GM19468 (cell line): ENCODE data around the gene HTT.
"Not testable (repeated sequence)": the region's sequence is repeated elsewhere in the genome, so short reads cannot be mapped to it uniquely, and the experiment has no call there.

Source experiments
- ATAC-seq: cut with Tn5 transposase; IDR thresholded peaks from one replicate; pipeline ENCODE4 v1.9.1; 2021; ENCODE audit warnings: mild to moderate bottlenecking, moderate library complexity, moderate number of reproducible peaks; ENCODE audit not compliant: unreplicated experiment; ENCODE audit errors: extremely low read depth

Gene HTT

GRCh38 chr4:3075652-3075981 lies 1.1 kb downstream of the HTT start:
- ATAC-seq: no peak

DNA sequence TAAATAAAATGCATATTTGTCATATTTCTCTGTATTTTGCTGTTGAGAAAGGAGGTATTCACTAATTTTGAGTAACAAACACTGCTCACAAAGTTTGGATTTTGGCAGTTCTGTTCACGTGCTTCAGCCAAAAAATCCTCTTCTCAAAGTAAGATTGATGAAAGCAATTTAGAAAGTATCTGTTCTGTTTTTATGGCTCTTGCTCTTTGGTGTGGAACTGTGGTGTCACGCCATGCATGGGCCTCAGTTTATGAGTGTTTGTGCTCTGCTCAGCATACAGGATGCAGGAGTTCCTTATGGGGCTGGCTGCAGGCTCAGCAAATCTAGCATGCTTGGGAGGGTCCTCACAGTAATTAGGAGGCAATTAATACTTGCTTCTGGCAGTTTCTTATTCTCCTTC lies 3.3 kb downstream of the HTT start:
- ATAC-seq: peak; percentile 10

- peak; percentile 30 for ATAC-seq
Measured at GRCh38 chr4:3079694-3080123, 5.2 kb downstream of the HTT start.

- no peak for ATAC-seq
Measured at GRCh38 chr4:3082925-3083515, 8.5 kb downstream of the HTT start.

DNA sequence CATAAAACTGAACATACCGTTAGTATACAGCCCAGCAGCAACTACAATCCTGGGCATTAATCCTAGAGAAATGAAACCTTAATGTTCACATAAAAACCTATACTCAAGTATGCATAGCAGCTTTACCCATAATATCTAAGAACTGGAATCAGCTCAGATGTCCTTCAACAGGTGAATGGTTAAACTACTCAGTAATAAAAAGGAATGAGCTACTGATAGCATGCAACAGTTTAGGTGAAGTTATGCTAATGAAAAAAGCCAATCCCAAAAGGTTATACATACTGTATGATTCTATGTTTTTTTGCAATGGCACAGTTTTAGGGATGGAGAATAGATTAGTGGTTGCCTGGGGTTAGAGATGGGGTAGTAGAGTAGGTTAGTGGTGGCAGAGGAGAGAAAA lies 9.3 kb downstream of the HTT start:
- ATAC-seq: no peak

DNA sequence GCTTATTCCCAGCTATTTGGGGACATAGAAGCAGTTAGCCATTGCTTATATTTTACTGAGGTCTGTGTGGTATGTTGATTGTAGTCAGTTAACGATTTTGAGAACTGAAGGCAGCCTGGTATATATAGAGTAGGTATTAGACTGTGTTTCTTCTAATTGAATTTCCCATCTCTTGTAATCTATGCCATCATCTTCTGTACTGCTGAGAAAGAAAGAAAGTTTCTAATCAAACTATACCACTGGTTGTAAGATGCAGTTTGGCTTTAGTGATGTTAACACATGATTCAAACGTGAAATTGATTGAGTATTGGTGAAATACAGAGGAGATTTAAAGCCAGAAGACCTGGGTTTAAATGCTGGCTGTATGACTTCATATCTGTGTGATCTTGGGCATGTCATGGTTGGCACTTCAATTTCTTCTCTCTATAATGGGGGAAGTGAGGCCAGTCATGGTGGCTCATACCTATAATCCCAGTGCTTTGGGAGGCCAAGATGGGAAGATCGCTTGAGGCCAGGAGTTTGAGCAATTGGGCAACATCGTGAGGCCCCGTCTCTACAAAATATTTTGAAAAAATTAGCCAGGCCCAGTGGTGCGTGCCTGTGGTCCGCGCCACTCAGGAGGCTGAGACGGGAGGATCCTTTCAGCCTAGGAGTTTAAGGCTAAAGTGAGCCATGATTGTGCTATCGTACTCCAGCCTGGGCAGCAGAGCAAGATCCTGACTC lies 11.6 kb downstream of the HTT start:
- ATAC-seq: no peak

DNA sequence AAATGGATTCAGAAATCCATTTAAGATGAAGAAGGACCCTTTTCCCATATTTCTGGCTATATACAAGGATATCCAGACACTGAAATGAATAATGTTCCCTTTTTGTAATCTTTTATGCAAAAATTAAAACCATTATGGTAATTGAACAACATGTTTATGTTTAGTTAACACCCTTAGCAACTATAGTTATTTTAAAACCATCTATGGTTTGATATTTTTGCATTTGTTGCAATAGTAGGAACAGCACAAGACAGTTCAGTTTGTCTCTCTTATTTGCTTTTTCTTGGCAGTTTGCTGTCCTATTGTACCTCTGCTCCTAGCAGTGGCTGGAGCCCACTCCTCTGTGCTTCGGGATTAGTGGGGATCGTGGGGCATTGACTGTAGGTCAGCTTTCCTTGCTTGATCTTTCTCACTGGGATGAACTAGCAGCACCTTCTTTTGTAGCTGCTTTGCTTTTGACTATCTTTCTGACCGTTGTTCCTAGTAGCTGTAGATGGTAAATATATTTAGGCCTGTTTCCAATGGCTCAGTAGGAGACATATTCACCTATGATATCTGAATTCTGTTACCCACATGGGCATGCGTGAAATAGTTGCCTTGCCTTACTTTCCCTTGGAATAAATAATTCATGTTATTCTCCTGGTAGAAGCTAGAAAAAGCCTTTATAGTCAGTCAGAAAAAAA lies 12.8 kb downstream of the HTT start:
- ATAC-seq: no peak

GRCh38 chr4:3091464-3091863 lies 17.0 kb downstream of the HTT start:
- ATAC-seq: no peak

- not testable (repeated sequence) for ATAC-seq
Measured at GRCh38 chr4:3094701-3095100, 20.2 kb downstream of the HTT start.

DNA sequence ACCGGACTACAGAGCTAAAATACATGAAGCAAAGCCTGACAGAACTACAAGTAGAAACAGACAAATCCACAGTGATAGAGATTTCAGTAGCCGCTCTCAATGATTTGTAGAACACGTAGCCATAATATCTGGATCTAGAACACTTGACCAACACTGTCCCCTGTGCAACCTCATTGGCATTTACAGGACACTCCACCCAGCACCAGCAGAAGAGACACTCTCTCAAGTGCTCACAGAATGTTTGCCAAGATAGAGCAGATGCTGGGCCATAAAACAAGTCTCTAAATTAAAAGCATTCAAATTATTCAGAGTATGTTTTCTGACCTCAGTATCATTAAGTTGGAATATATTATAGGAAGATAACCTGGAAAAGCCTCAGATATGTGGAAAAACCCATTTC lies 21.7 kb downstream of the HTT start:
- no peak for ATAC-seq

DNA sequence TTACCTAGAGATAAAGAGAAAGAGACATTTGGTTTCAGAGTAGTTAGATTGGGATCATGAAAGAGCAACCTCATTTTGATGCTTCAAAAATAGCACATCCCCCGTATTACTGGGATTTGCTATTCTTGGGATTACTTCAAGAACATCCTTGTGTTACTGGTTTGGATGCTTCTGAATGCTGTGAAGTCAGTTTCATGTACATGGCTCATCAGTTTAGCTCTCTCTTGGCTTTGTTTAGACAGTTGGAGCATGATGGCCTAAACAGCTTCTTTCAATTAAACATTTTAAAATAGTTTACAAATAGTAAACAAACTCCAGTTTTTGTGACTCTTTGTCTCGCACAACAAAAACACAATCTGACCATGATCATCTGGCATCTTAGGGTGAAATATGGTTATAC lies 23.9 kb downstream of the HTT start:
- no peak for ATAC-seq

DNA sequence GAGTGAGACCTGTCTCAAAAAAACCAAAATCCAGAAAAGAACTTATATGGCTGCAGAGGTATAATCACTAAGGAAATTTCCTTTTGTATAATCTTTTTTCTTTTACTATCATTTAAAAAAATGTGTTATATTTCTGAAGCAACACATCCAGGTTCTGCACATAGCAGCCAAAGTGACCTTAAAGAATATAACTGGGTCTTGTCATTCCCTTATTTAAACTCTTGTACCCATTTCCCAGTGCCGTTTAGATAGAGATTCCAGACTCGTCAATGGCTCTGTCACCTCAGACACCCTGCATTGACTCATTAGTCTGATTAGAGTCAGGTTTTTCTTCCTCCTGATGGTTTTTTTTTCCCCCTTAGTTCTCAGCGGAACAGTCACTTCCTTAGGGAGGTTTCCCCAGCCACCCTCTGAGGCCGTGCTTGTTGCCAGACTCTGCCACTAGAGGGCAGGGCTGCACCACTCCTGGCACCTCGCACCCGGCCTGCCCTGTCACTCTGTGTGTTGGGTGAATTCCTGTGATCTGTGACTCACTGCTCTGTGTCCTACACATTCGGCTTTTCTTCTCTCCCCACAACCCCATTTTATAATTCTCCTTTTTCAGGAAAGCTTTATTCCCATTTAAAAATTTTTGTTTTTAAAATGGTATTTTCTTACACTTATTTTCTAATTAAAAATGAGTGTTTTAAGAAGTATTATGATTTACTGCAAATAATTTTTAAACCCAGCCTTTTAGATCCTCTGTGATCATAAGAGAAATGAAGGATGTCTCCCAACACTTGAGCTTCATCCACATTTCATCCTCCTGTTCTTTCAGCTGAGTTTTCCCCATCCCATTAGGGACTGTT lies 32.1 kb downstream of the HTT start:
- peak; percentile 39 for ATAC-seq

- no peak for ATAC-seq
Measured at GRCh38 chr4:3107271-3107670, 32.8 kb downstream of the HTT start.

DNA sequence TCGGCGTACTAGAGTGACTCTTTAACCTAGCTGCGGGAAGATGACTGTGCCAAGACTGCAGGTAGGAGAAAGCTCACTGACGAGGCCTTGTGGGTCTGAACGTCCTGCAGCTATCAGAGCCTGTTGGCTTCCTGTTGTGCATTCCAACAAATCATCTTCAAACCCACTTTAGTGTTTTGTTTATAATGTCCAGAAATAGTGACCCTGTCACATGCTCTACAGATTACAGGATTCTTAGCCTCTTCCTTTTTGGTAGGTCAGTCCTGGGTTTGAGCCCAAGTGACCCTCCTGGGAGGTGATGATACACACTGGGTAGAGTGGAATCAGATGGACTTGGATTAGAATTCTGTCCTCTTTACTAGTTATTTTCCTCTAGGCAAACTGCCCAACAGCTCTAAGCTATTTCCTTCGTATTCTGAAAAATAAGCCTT lies 33.2 kb downstream of the HTT start:
- no peak for ATAC-seq

DNA sequence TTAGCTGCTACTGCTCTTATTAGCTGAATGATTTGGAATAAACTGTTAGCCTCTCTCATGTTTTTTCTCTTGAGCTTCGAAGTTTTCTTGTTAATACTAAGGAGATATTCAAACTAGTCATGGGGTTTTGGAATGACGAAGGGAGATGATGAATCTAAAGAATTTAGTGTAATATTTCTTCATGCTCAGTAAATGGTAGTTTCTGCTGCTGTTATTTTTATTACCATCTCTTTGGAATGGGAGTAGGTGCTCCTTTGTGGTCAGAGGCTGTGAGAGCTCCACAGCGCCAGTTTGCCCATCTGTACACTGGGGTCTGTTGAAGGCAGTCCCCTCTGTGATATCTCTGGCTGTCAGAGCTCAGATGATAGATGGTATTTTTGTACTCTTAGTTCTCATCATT lies 33.7 kb downstream of the HTT start:
- ATAC-seq: no peak

- ATAC-seq: no peak
Measured at GRCh38 chr4:3111461-3111860, 37.0 kb downstream of the HTT start.

DNA sequence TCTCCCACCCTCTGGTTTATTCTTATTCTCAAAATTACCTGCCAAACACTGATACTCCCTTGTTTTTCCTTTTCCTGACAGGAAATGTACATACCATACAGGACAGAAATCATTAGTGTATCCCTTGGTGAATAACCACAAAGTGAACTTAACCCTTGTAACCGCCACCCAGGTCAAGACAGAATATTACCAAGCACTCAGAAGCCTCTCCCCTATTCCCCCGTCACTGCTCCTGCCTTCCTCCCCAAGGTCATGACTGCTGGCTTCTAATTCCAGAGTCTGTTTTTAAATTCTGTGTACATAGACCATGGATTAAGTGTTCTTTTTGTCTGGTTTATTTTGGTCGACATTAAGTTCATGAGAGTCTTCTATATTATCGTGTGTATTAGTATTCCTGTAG lies 37.7 kb downstream of the HTT start:
- no peak for ATAC-seq

- ATAC-seq: no peak
Measured at GRCh38 chr4:3112609-3113469, 38.4 kb downstream of the HTT start.

DNA sequence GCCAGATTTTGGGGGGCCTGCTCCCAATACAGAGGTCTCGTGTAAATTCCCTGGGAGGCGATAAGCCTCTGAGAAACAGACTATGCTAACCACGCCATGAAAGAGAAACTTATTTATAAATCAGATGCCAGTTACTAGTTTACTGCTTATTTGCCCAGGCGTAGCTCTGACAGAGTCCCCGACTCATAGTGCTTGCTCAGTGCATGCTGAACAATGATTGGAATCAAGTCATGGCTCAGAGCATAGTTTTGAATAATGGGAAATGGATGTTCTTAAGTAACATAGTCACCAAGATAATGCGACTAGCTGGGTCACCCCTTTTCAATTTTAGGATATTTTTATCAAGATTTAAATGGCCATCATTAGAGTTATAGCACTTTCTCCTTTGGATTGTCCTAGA lies 39.9 kb downstream of the HTT start:
- ATAC-seq: no peak
